HCT116 (cell line): ENCODE results near the gene ALDH7A1. TPM values are rescaled to one million over a fixed set of nuclear protein-coding genes. Genes with fewer than 3 reads are reported as not detected.
A peak's percentile ranks its signal among the peaks of the same experiment; 100 is the strongest.

Experiments
- ATAC-seq: fragments of 200-7000 bp; cut with Tn5 transposase; 2 replicates; pipeline ENCODE4 v1.9.1; 2020; ENCODE audit warnings: mild to moderate bottlenecking, moderate library complexity
- BruUV-seq: library from RNA; stranded (reverse); fragments of 400-500 nt; replicated peaks from 2 replicates; lab custom pipeline; 2021; lab: Mats Ljungman, UMichigan
- CTCF ChIA-PET: fragments of 300-600 bp; sonication (Branson Sonifier 250); formaldehyde crosslinking; loops from one replicate; lab custom pipeline; 2021; ENCODE audit warnings: antibody characterized with exemption; lab: Charles Lee
- POLR2A ChIA-PET: fragments of 300-600, 350-600 bp; sonication (Branson Sonifier 250); formaldehyde crosslinking; loops from one replicate; lab custom pipeline; 2021; ENCODE audit warnings: antibody characterized with exemption; lab: Charles Lee
- RAD21 ChIA-PET, 2 experiments: fragments of 300-600 bp; sonication (Branson Sonifier 250); formaldehyde crosslinking; loops; one replicate each; lab custom pipeline; 2023; ENCODE audit warnings: low total read pairs in 2 of 2; ENCODE audit not compliant: uncharacterized antibody in 2 of 2, unreplicated experiment in 2 of 2, low non-redundant PET in 1 of 2; lab: Charles Lee
- DNase-seq: peaks from one replicate; pipeline ENCODE4 v3.0.0-alpha.2; 2010; ENCODE audit warnings: low read depth, low spot score
- H2AFZ ChIP-seq: fragments of 200-600 bp; shearing (Covaris generic), sonication (generic); 2 replicates; pipeline ENCODE4 v1.6.1; 2017; ENCODE audit warnings: low read depth, mixed run types, mixed read lengths, antibody characterized with exemption, low read length; ENCODE audit not compliant: poor library complexity, severe bottlenecking
- H3K27ac ChIP-seq: 2 replicates; pipeline ENCODE4 v1.5.1; 2012; ENCODE audit warnings: low read depth, low read length
- H3K27me3 ChIP-seq: fragments of 200-600 bp; sonication (generic); 2 replicates; pipeline ENCODE4 v1.6.1; 2016; ENCODE audit warnings: mixed run types, low read length, mixed read lengths; ENCODE audit not compliant: insufficient read depth
- H3K36me3 ChIP-seq, 2 experiments: fragments of 200-500 bp in 1 of 2; fragments of 200-600 bp in 1 of 2; sonication (Bioruptor generic) in 1 of 2; sonication (generic) in 1 of 2; 2 replicates each; pipeline versions ENCODE4 v1.5.1 to v1.6.1; 2014 to 2016; ENCODE audit warnings: low read length in 2 of 2, inconsistent platforms in 1 of 2, mixed read lengths in 1 of 2, mixed run types in 1 of 2; ENCODE audit not compliant: insufficient read depth in 2 of 2, control insufficient read depth in 1 of 2
- H3K4me1 ChIP-seq, 2 experiments: fragments of 200-600 bp in 1 of 2; sonication (generic) in 1 of 2; 2 replicates each; pipeline versions ENCODE4 v1.5.1 to v1.6.1; 2012 to 2017; ENCODE audit warnings: low read length in 2 of 2, inconsistent platforms in 1 of 2, mild to moderate bottlenecking in 1 of 2, mixed read lengths in 1 of 2, mixed run types in 1 of 2, moderate library complexity in 1 of 2; ENCODE audit not compliant: insufficient read depth in 2 of 2, control insufficient read depth in 1 of 2
- H3K4me2 ChIP-seq: fragments of 200-600 bp; sonication (generic); 2 replicates; pipeline ENCODE4 v1.6.1; 2017; ENCODE audit warnings: mixed run types, low read length, mixed read lengths
- H3K4me3 ChIP-seq, 2 experiments: fragments of 200-600 bp in 1 of 2; sonication (generic) in 1 of 2; replicated peaks in 1 of 2; 2 replicates each; pipeline ENCODE4 v1.5.1; 2011 to 2016; ENCODE audit warnings: low read length in 2 of 2, control low read depth in 1 of 2, low read depth in 1 of 2, mild to moderate bottlenecking in 1 of 2, mixed read lengths in 1 of 2, mixed run types in 1 of 2
- H3K79me2 ChIP-seq: fragments of 200-600 bp; sonication (generic); 2 replicates; pipeline ENCODE4 v1.6.1; 2017; ENCODE audit warnings: mild to moderate bottlenecking, mixed run types, low read length, moderate library complexity, mixed read lengths; ENCODE audit not compliant: insufficient read depth
- H3K9ac ChIP-seq: fragments of 200-600 bp; sonication (generic); 2 replicates; pipeline ENCODE4 v1.6.1; 2016; ENCODE audit warnings: low read length, mixed read lengths
- H3K9me2 ChIP-seq: fragments of 200-600 bp; sonication (generic), shearing (Covaris generic); 2 replicates; pipeline ENCODE4 v1.6.1; 2017; ENCODE audit warnings: mixed run types, mild to moderate bottlenecking, moderate library complexity; ENCODE audit not compliant: insufficient read depth
- H3K9me3 ChIP-seq, 2 experiments: fragments of 200-500 bp in 1 of 2; fragments of 200-600 bp in 1 of 2; sonication (Bioruptor generic) in 1 of 2; sonication (generic) in 1 of 2; 2 replicates each; pipeline ENCODE4 v1.6.1; 2014 to 2017; ENCODE audit warnings: low read length in 2 of 2, mixed read lengths in 2 of 2, inconsistent platforms in 1 of 2, low read depth in 1 of 2, mild to moderate bottlenecking in 1 of 2, mixed run types in 1 of 2, moderate library complexity in 1 of 2; ENCODE audit not compliant: control insufficient read depth in 1 of 2, insufficient read depth in 1 of 2
- H4K20me1 ChIP-seq: fragments of 200-600 bp; sonication (generic), shearing (Covaris generic); 2 replicates; pipeline ENCODE4 v1.6.1; 2017; ENCODE audit warnings: mixed run types, mild to moderate bottlenecking, moderate library complexity; ENCODE audit not compliant: insufficient read depth
- CEBPB ChIP-seq: IDR thresholded peaks from 2 replicates; pipeline ENCODE4 v1.6.1; 2012; ENCODE audit warnings: low read depth
- CTCF ChIP-seq, 3 experiments: fragments of 200-600 bp in 1 of 3; sonication (generic) in 1 of 3; IDR thresholded peaks in 2 of 3; conservative IDR thresholded peaks in 1 of 3; 2 replicates each; pipeline ENCODE4 v1.5.1; 2012 to 2017; ENCODE audit warnings: low read depth in 2 of 3, low read length in 2 of 3, antibody characterized with exemption in 1 of 3, borderline replicate concordance in 1 of 3, control low read depth in 1 of 3, mild to moderate bottlenecking in 1 of 3, mixed read lengths in 1 of 3, mixed run types in 1 of 3, moderate library complexity in 1 of 3; ENCODE audit not compliant: insufficient read depth in 1 of 3
- ELF1 ChIP-seq: IDR thresholded peaks from 2 replicates; pipeline ENCODE4 v1.6.1; 2012; ENCODE audit warnings: low read depth, borderline replicate concordance
- EZH2 ChIP-seq: fragments of 200-600 bp; sonication (generic); IDR thresholded peaks from 2 replicates; pipeline ENCODE4 v1.6.1; 2017; ENCODE audit warnings: antibody characterized with exemption, mixed run types
- EZH2phosphoT487 ChIP-seq: fragments of 200-600 bp; IDR thresholded peaks from 2 replicates; pipeline ENCODE4 v1.6.1; 2018; ENCODE audit warnings: antibody characterized with exemption, borderline replicate concordance
- JUND ChIP-seq: IDR thresholded peaks from 2 replicates; pipeline ENCODE4 v1.6.1; 2012
- POLR2AphosphoS5 ChIP-seq: IDR thresholded peaks from 2 replicates; pipeline ENCODE4 v1.6.1; 2011; ENCODE audit warnings: mild to moderate bottlenecking, low read depth, low read length, moderate library complexity
- RAD21 ChIP-seq: IDR thresholded peaks from 2 replicates; pipeline ENCODE4 v1.6.1; 2012; ENCODE audit warnings: low read depth, mild to moderate bottlenecking
- REST ChIP-seq: IDR thresholded peaks from 2 replicates; pipeline ENCODE4 v1.6.1; 2012; ENCODE audit warnings: low read depth
- SRF ChIP-seq: IDR thresholded peaks from 2 replicates; pipeline ENCODE4 v1.6.1; 2012; ENCODE audit warnings: low read depth
- TCF7L2 ChIP-seq: IDR thresholded peaks from 2 replicates; pipeline ENCODE4 v1.7.0; 2011; ENCODE audit warnings: borderline replicate concordance, inconsistent platforms; ENCODE audit not compliant: insufficient read depth, insufficient read length; ENCODE audit errors: extremely low read depth
- ZBTB33 ChIP-seq: IDR thresholded peaks from 2 replicates; pipeline ENCODE4 v1.6.1; 2011; ENCODE audit warnings: mild to moderate bottlenecking, low read length, moderate library complexity; ENCODE audit not compliant: insufficient replicate concordance; ENCODE audit errors: extremely low read depth
- ZFX ChIP-seq: fragments of 450-650 bp; IDR thresholded peaks from 2 replicates; pipeline ENCODE4 v1.6.1; 2017
- intact Hi-C: fragments of 100-400 bp; cut with micrococcal nuclease; formaldehyde crosslinking; loops from 2 replicates; pipeline ENCODE4 v1.10.0; 2022
- total RNA-seq: library from RNA; stranded (reverse); gene quantifications from one replicate; pipeline ENCODE4 v1.2.1, GENCODE V29; 2021; ENCODE audit not compliant: unreplicated experiment

Gene ALDH7A1
- total RNA-seq, 1 experiment from 2014 or later, result 93.2 TPM

GRCh38 chr5:126594748-126595485 is at the start of gene ALDH7A1 (continued):
- TF ChIP-seq ZBTB33 (peak; percentile 68), POLR2AphosphoS5 (peak; percentile 98), CEBPB (no peak)

GRCh38 chr5:126641387-126641786 is 46.4 kb upstream of the ALDH7A1 start:
- H2AFZ ChIP-seq, result no peak overlapping the region
- no peaks in the 10 kb centered on the region for H3K79me2 ChIP-seq
- H3K9me3 ChIP-seq, result peaks cover 0 to 6% of the 10 kb centered on the region in 2 experiments; a peak in 1 of 4 replicates
- no peaks in the 10 kb centered on the region for H4K20me1 ChIP-seq
- BruUV-seq, result no TSS peak
- no peaks in the 10 kb centered on the region for H3K27me3 ChIP-seq
- ATAC-seq (no peak), DNase-seq (no peak)
- H3K9ac ChIP-seq, result no peak overlapping the region
- no peaks in the 10 kb centered on the region for H3K4me1 ChIP-seq
- intact Hi-C loops, result no loop called here
- no peaks in the 10 kb centered on the region for H3K9me2 ChIP-seq
- no peak overlapping the region for H3K4me2 ChIP-seq
- no peaks in the 10 kb centered on the region for H3K36me3 ChIP-seq
- ChIA-PET RAD21 (no interaction called here), CTCF (interaction anchor here (0.6 kb wide), 1 partner anchor 110 kb away, joined by 6 read pairs; no protein-coding TSS in a partner anchor), POLR2A (no interaction called here)
- H3K27ac ChIP-seq, result no peak overlapping the region
- H3K4me3 ChIP-seq, result no peak overlapping the region
- TF ChIP-seq ZBTB33 (no peak), JUND (no peak), CTCF (IDR thresholded peaks at IDR 0.05 in 2 of 3, conservative IDR thresholded peaks at IDR 0.05 in 1 of 3; ENCODE audit: borderline replicate concordance in 1 of 3, insufficient read depth in 1 of 3, low read depth in 2 of 3, low read length in 2 of 3) (no peak), RAD21 (no peak), EZH2 (no peak), TCF7L2 (no peak), ZFX (no peak), REST (no peak), EZH2phosphoT487 (no peak), ELF1 (no peak), SRF (no peak), CEBPB (no peak)
